Stimulated activated CD4-positive, alpha-beta T cell treated with anti-CD3 and anti-CD28 coated beads, Interleukin-1b, Interleukin-23, amount 100 ng/mL, for 24 hours (primary cell): ENCODE data around the gene EML1.

Experiments
- DNase-seq, 4 experiments: peaks; one replicate each; pipeline ENCODE4 v3.0.0-alpha.2; 2020; ENCODE audit warnings: low read depth in 4 of 4, low spot score in 1 of 4

Gene EML1

DNA sequence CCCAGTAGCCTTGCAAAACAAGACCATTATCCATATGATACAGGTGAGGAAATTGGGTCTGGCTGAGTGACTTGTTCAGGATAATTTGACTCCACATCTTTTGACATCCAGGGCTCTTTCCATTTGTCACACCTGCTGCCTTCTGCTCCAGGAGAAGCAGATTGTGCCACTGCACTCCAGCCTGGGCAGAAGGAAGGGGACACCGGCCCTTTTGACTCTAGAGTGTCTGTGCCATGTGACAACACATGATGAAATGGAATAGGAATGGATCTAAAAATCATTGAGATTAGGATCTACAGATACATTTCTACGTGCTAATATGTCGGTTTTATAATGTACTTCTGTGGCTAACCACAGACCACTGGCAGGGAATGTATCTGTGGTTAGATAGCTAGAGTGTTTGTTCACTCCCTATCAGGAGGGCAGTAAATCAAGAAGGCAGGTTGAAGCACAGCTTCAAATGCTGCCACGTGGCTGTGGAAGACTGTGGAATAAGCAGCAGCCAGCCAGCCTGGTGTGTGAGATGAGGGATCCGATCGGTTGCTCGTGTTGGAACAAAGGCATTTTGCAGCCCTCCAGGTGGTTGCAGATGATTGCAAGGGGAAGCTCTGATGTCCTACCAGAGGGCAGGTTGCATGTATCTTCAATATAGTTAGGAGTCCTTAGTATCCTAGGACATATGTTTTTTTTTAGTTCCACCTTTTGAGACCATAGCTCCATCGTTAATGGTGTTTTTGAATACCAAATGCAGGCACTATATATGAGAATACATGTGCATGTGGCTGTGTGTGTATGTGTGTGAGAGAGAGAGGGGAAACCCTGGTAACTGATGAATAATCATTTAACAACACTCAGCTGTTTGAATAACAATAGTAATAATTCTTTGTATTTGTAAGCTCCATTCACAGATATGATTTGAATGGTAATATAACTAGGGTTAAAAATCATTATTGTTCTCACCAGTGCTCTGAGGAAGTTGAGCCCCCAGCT lies 28.6 kb downstream of the EML1 start:
- no peak for DNase-seq

DNA sequence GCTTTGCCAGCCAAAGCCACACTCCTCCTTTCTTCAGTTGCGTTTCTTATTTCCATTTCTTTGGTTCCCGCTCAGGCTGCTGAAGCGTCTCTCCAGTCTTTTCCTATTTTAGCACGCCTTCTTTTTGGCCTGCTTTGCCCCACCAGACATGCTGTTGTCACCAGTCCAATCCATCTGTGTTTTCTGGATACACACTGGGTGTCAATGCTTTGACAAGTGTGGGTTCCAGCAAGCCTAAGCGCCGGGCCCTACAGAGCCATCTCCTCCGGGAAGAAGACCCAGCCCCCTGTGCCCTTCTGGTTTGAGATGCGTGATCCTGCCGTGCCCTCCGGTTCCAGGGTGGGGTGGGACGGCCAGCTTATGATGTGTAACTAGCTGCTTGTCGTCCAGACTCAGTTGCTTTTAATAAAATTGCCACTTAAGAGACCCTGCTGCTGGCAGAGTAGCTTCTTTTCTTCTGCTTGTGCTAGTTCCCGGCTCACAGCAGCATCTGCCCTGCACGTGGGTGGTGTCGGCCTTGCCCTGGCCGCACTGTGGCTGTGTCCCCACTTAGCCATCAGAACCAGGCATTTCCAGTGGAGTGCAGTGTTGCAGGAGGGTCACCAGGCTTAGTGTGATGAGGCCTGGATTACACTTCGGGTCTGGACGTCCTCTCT lies 29.7 kb downstream of the EML1 start:
- no peak for DNase-seq

DNA sequence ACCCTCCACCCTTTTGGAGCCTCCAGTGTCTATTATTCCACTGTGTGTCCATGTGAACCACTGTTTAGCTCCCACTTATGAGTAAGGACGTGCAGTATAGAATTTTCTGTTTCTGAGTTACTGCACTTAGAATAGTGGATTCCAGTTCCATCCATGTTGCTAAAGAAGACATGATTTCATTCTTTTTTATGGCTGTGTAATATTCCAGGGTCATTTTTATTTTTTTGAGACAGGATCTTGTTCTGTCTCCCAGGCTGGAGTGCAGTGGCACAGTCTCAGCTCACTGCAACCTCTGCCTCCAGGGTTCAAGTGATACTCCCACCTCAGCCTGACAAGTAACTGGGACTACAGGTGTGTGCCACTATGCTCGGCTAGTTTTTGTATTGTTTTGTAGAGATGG lies 31.6 kb downstream of the EML1 start:
- DNase-seq: no peak

GRCh38 chr14:99829450-99829849 lies 36.2 kb downstream of the EML1 start:
- DNase-seq: no peak

DNA sequence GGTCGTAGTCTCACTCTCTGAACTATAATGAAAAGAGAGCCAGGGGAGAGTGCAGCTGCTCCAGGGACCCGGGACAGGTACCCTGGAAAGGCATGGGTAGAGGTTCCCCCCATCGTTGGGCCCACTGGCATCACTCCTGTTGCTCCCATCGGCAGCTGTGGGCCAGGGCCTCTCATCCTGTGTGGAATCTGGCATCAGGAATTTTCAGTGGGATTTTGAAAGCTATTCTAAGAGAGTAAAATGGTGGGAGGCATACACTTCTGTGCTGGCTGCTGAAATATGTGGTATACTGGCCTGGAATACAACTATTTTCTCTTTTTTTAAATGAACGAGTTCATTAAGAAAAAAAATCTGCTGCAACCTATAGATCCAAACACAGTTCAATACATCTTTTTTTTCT lies 38.1 kb downstream of the EML1 start:
- no peak for DNase-seq

DNA sequence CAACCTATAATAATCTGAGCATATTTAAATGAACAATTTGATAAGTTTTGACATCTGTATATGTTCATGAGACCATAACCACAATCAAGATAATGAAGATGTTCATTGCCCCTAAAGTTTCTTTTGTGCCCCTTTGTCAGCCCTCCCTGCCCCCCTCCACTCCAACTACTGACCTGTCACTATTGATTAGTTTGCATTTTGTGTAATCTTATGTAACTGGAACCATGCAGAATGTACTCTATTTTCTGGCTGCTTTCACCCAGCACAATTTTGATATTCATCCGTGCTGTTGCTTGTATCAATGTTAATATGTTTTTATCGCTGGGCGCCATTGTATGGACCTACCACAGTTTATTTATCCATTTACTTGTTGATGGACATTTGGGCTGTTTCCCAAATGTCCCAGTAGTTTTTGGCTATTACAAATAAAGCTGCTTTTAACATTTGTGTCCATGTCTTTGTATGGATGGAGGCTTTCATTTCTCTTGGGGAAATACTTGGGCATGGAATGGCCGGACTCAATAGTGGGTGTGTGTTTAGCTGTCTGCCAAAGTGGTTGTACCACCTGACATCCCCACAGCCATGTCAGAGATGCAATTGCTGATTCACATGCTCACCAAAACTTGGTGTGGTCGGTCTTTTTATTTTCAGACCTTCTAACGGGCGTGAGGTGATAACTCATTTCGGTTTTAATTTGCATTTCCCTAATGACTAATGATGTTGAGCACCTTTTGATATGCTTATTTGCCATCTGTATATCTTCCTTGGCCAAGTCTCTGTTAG lies 38.9 kb downstream of the EML1 start:
- no peak for DNase-seq

GRCh38 chr14:99837822-99838221 lies 44.6 kb downstream of the EML1 start:
- DNase-seq: no peak

GRCh38 chr14:99838639-99839134 lies 45.5 kb downstream of the EML1 start:
- DNase-seq: no peak

DNA sequence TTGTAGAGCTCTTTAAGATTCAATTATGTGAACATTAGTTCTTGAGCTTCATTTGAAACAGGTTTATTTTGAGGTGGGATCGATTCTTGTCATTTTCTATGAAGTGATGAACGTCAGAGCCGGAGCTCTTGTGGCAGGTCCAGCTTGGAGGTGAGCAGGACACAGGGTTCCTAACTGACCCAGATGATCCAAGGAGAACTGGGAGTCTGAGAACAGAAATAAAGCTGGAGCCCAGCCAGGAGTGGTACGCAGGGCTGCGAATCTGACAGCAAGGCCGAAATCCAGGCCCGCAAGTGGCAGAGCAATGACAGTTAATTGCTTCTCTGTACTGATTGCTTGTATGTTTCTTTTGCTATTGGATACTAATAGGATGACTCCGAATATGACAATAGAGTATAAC lies 46.5 kb downstream of the EML1 start:
- no peak for DNase-seq

DNA sequence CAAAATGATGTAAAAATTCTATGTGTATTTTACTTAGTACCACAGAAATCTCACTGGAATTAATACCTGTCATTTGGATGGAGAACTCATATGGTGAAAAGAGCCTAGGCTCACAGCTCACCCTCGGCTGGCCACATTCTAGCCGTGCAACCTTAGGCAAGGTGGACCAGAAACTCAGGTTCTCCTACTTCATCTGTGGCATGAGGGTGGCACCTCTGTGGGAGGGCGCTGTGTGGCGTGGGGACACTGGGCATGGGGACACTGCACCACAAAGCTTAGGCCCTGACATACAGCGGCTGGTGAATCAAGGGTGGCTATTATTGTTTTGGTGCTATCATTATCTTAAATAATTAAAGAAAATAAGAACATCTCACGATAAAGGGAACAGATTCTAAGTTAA lies 47.1 kb downstream of the EML1 start:
- no peak for DNase-seq

DNA sequence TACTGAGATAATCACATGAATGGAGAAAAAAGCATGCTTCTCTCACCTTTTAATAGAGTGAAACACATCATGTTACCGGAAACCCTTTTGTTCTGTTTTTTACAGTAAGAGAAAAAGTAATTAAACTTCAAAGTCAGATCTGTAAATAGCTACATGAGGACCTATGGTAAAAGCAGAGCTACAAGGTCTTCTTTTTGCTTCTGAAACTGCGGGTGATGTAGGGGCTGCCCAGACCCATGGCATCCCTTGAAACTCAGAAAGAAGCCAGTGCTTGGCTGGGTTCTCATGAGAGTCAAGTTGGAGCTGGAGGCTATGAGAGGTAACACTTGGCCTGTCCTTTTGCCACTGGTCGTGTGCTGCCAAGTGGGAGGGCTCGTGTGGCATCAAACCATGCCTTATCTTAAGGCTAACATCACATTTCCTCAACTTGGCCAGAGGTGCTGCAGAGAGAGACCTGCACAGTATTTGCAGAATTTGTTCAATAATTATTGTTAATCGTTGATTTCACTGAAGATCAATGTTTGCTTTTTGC lies 47.6 kb downstream of the EML1 start:
- DNase-seq: no peak

- no peak for DNase-seq
These were observed 48.3 kb downstream of the EML1 start for GRCh38 chr14:99841436-99842071.

DNA sequence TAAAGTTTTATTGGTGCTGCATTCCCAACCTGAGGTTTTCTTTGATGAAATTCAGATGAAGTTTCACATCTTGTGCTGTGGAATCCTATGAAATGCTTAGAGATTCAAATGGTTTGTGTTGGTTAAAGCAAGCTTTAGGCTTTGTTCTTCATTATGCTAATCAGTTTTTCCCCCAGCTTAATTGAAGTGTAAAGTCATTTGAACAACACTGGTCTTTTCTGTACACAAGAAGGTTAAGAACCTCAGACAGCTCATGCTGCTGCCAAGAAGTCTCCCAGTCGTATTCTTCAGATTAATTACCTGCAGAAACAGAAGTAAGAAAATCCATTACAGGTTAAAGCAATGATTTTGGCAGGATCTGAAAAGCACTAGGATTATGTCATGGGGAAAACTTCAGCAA lies 48.9 kb downstream of the EML1 start:
- DNase-seq: no peak

- DNase-seq: no peak
These were observed 53.6 kb downstream of the EML1 start for GRCh38 chr14:99846808-99847207.

GRCh38 chr14:99850709-99851108 lies 57.5 kb downstream of the EML1 start:
- DNase-seq: no peak

DNA sequence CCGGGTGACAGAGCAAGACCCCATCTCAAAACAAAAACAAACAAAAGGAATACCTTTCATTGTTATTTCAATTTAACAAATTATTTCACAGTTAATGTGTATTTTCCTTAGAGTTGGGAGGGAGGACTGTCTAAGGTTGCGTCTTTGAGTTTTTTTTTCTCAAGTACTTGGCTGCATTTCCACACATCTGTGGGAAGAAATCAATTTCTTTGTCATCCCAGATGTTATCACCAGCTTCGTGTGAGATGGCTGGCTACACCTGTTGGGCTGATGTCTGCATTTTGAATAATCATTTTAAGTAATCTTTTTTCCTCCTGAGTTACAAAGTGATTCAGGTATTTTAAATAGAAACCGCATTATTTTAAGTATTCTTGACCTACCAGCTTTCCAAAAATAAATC lies 59.4 kb downstream of the EML1 start:
- no peak for DNase-seq

DNA sequence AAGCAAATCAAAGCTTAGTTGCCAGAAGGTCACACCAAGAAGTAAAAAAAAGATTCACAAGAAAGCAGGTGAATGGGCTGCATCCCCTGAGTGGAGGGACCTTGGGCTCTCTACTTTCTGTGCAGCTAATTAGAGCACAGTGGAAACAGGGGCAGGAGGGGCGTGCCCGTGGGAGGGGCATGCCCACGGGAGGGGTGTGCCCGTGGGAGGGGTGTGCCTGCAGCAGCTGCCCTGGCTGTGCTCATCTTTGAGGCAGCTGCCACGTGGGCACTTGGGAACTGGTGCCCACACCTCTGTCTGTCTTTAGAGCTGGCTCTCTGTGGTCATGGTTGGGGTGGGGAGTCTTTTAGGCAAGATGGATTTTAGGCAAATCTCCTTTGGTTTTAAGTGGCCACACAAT lies 60.0 kb downstream of the EML1 start:
- peak in 1 of 4 experiments; percentile 1 for DNase-seq

DNA sequence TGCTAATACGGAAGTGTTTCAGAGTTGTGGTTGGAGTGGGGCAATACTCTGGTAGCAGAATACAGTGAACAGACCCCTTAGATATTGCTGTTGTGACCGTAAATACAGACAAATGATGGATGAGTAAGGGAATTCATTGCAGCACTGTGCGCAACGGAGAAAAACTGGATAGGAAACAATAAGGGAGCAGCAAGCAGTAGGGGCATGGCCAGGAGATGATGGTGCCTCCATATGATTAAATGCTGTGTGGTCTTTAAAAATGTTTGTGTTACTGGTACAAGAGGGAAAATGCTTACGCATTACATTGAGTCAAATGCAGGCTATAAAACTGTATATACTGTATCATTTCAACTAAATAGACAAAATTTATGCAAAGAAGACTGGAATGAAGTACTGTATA lies 61.6 kb downstream of the EML1 start:
- DNase-seq: no peak

DNA sequence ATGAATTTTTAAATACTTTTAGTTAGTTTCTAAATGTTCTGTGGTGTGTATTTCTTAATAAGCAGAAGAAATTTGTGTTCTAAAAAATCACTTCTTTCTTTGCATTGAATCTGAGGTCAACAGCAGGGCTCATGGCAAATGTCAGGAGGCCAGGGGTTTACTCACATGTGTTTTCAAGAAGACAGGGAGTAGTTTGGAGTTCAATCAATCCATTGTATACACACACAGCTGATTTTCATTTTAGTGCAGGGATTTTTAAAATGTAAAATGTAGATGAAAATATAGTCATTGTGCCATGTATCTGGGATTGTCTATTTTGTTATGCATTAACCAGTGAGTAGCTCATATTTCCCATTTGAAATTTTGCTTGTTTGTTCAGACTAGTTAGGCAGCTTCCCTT lies 62.1 kb downstream of the EML1 start:
- DNase-seq: no peak

DNA sequence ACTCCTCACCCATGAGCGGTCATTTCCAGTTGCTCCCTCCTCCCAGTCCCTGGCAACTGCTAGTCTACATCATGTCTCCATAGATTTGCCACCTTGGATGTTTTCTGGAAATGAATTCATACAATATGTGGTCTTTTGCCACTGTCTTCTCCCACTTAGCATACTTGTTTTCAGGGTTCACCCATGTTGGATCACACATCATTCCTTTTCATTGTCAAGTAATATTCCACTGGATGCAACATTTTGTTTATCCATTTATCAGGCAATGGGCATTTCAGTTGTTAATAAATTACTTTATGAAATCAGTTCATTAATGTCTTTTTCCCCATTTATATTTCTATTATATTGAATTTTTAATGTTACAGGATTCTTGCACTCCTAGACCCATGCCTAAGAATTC lies 64.3 kb downstream of the EML1 start:
- DNase-seq: no peak

DNA sequence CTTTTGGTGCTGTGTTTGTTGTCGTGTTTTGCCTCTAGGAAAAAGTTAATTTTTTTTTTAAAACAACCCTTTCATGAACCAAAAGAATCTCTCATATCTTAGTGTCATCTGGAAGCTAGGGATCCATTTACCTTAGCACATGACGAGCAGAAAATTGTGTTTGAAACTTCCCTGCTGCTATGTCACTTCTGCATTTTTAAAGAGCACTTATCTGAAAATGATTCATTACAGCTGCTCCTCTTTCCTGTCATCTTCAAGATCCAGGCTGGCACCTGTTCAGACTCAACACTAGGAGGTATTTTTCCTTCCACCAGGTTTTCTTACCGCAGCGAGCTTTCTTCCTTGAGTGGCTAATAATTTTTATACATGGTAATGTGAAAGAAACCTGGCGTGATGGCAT lies 67.0 kb downstream of the EML1 start:
- DNase-seq: no peak
